ENCODE measurements around the gene C11orf58. TPM values are rescaled to one million over a fixed set of nuclear protein-coding genes. Genes with fewer than 3 reads are reported as not detected.

The C11orf58 gene
- polyA plus RNA-seq, 1 donor from 2014 or later = 226 TPM

DNA sequence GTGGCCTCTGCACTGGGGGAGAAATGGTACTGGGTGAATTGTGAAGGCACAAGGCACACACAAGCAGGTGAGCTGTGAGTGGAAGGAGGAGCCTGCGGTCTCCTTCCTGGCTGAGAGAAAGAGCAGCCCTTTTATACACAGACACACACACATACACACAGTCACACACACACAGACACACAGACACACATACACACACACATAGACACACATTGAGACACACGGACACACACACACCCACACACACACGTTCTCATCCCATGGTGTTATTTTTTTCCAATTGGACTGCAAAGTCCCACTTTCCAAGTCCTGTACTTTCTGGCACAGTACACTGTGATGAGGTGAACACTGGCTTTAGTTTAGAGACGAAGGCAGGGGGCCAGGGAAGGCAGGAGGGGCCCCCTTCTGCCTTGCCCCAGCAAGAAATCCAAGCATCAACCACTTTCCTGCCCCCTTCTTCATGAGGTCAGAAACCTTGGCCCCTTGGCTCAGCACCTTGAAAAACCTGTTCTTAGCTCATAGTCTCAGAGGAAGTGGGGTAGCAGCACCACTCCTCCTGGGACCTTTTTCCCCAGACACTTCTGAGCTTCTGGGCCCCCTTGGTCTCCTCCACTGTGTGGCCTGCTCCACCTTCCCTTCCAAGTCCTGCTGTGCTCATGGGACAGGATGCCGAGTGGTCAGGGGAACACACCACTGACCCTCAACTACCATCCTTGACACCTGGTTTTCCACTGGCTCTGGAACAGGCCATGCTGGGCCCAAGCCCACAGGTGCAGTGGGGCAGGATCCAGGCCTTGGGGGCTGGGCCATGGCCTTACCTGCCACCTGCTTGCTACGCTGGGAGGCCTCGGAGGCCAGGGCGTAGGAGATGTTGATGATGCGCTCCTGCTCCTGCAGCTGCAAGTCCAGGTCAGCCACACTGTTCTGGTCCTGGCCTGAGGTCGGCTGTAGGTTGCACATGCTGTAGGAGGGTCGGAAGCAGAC lies 43.8 kb downstream of the C11orf58 start:
- H3K27ac ChIP-seq (ENCODE audit: low read length) = no peak overlapping the region
- H3K4me3 ChIP-seq (ENCODE audit: low read length) = no peak overlapping the region
- H3K79me2 ChIP-seq (replicated peaks; ENCODE audit: insufficient read depth, low read length) = no peaks in the 10 kb centered on the region
- no peaks in the 10 kb centered on the region for H3K9me3 ChIP-seq (ENCODE audit: low read length)
- no peaks in the 10 kb centered on the region for H3F3A ChIP-seq (ENCODE audit: insufficient read depth, low read length, poor library complexity, severe bottlenecking)
- no peaks in the 10 kb centered on the region for H4K20me1 ChIP-seq (ENCODE audit: insufficient read depth)
- no peak overlapping the region for H2AFZ ChIP-seq (ENCODE audit: low read depth, low read length)
- H3K4me2 ChIP-seq (ENCODE audit: low read length) = no peak overlapping the region
- no peaks in the 10 kb centered on the region for H3K9me2 ChIP-seq (ENCODE audit: insufficient read depth, low read length)
- H3K9ac ChIP-seq (ENCODE audit: low read length) = no peak overlapping the region
- H3K36me3 ChIP-seq (ENCODE audit: insufficient read depth, low read length) = peaks cover 9% of the 10 kb centered on the region
- H3K27me3 ChIP-seq (ENCODE audit: insufficient read depth, low read depth, low read length) = no peaks in the 10 kb centered on the region
- TF ChIP-seq, protein P1, sequence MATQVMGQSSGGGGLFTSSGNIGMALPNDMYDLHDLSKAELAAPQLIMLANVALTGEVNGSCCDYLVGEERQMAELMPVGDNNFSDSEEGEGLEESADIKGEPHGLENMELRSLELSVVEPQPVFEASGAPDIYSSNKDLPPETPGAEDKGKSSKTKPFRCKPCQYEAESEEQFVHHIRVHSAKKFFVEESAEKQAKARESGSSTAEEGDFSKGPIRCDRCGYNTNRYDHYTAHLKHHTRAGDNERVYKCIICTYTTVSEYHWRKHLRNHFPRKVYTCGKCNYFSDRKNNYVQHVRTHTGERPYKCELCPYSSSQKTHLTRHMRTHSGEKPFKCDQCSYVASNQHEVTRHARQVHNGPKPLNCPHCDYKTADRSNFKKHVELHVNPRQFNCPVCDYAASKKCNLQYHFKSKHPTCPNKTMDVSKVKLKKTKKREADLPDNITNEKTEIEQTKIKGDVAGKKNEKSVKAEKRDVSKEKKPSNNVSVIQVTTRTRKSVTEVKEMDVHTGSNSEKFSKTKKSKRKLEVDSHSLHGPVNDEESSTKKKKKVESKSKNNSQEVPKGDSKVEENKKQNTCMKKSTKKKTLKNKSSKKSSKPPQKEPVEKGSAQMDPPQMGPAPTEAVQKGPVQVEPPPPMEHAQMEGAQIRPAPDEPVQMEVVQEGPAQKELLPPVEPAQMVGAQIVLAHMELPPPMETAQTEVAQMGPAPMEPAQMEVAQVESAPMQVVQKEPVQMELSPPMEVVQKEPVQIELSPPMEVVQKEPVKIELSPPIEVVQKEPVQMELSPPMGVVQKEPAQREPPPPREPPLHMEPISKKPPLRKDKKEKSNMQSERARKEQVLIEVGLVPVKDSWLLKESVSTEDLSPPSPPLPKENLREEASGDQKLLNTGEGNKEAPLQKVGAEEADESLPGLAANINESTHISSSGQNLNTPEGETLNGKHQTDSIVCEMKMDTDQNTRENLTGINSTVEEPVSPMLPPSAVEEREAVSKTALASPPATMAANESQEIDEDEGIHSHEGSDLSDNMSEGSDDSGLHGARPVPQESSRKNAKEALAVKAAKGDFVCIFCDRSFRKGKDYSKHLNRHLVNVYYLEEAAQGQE (IDR thresholded peaks at IDR 0.05; ENCODE audit: borderline replicate concordance) = no peak
- TF ChIP-seq POLR2AphosphoS5 (IDR thresholded peaks at IDR 0.05) = peak; percentile 1

DNA sequence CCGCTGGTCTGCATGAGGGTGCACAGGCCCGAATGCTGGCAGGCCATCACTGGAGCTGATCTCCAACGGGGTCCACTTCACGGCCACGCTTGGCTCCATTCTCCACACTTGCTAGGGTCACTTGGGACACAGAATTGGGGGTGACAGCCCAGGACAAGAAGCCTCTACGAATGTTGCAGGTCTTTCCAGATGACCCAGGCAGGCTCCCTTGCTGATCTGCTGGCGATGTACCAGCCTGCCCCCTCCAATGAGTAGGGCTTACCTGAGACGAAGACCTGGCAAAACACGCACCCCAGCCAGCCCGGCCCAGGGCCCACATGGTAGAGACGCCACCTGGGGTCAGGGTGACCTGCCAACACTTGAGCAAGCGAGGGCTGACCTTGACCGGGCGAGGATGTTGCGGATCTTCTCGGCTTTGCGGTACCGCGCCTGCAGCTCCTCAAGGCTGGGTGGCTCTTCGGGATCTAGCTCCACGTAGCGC lies 44.9 kb downstream of the C11orf58 start:
- Histone ChIP-seq H3K9ac (ENCODE audit: low read length) (no peak overlapping the region), H3K27ac (ENCODE audit: low read length) (no peak overlapping the region), H3K9me2 (ENCODE audit: insufficient read depth, low read length) (no peaks in the 10 kb centered on the region), H3K36me3 (ENCODE audit: insufficient read depth, low read length) (peaks cover 9% of the 10 kb centered on the region), H3K79me2 (replicated peaks; ENCODE audit: insufficient read depth, low read length) (no peaks in the 10 kb centered on the region), H3K27me3 (ENCODE audit: insufficient read depth, low read depth, low read length) (no peaks in the 10 kb centered on the region), H3K4me3 (ENCODE audit: low read length) (no peak overlapping the region), H3K4me2 (ENCODE audit: low read length) (no peak overlapping the region), H4K20me1 (ENCODE audit: insufficient read depth) (no peaks in the 10 kb centered on the region), H3F3A (ENCODE audit: insufficient read depth, low read length, poor library complexity, severe bottlenecking) (no peaks in the 10 kb centered on the region), H3K9me3 (ENCODE audit: low read length) (no peaks in the 10 kb centered on the region), H2AFZ (ENCODE audit: low read depth, low read length) (no peak overlapping the region)
- TF ChIP-seq SMC3 (conservative IDR thresholded peaks at IDR 0.05; ENCODE audit: poor library complexity) (no peak), RAD21 (conservative IDR thresholded peaks at IDR 0.05) (no peak), TAF1 (IDR thresholded peaks at IDR 0.05; ENCODE audit: low read depth) (no peak), EP300 (conservative IDR thresholded peaks at IDR 0.05; ENCODE audit: poor library complexity, severe bottlenecking) (no peak), MXI1 (conservative IDR thresholded peaks at IDR 0.05; ENCODE audit: poor library complexity, severe bottlenecking) (no peak), EZH2 (IDR thresholded peaks at IDR 0.05; ENCODE audit: borderline replicate concordance, insufficient read depth, low read length, poor library complexity, severe bottlenecking) (no peak), POLR2AphosphoS5 (IDR thresholded peaks at IDR 0.05) (no peak)
- TF ChIP-seq, protein P2, sequence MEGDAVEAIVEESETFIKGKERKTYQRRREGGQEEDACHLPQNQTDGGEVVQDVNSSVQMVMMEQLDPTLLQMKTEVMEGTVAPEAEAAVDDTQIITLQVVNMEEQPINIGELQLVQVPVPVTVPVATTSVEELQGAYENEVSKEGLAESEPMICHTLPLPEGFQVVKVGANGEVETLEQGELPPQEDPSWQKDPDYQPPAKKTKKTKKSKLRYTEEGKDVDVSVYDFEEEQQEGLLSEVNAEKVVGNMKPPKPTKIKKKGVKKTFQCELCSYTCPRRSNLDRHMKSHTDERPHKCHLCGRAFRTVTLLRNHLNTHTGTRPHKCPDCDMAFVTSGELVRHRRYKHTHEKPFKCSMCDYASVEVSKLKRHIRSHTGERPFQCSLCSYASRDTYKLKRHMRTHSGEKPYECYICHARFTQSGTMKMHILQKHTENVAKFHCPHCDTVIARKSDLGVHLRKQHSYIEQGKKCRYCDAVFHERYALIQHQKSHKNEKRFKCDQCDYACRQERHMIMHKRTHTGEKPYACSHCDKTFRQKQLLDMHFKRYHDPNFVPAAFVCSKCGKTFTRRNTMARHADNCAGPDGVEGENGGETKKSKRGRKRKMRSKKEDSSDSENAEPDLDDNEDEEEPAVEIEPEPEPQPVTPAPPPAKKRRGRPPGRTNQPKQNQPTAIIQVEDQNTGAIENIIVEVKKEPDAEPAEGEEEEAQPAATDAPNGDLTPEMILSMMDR (IDR thresholded peaks at IDR 0.05; ENCODE audit: poor library complexity, severe bottlenecking) = no peak
- TF ChIP-seq, protein P1 (IDR thresholded peaks at IDR 0.05; ENCODE audit: borderline replicate concordance) = no peak
